ENCODE data around the gene NOS1. TPM values are rescaled to one million over a fixed set of nuclear protein-coding genes. Genes with fewer than 3 reads are reported as not detected.
"Not testable (repeated sequence)": the region's sequence is repeated elsewhere in the genome, so short reads cannot be mapped to it uniquely, and the experiment has no call there.

Gene NOS1
- total RNA-seq, 3 donors from 2014 or later = under 0.01 to 0.16 TPM; not detected in 1

- no peaks in the 10 kb centered on the region for H3K4me1 ChIP-seq
- H3K4me3 ChIP-seq = no peak overlapping the region
- no peak for DNase-seq (ENCODE audit: low spot score in 2 of 2)
- intact Hi-C loops (cut with DNase I; ENCODE audit: low total_unique reads) = no loop called here
- no peaks in the 10 kb centered on the region for H3K9me3 ChIP-seq
- H3K27ac ChIP-seq = no peak overlapping the region
- H3K36me3 ChIP-seq = no peaks in the 10 kb centered on the region
- peaks cover 0 to 13% of the 10 kb centered on the region in 2 donors for H3K27me3 ChIP-seq
- TF ChIP-seq POLR2A (IDR thresholded peaks at IDR 0.05) (no peak), POLR2AphosphoS5 (IDR thresholded peaks at IDR 0.05) (no peak), CTCF (IDR thresholded peaks at IDR 0.05) (no peak)
These were observed 136.2 kb downstream of the NOS1 start for GRCh38 chr12:117225179-117225578.

GRCh38 chr12:117220947-117221346 lies 140.5 kb downstream of the NOS1 start:
- H3K27me3 ChIP-seq = peaks cover 0 to 28% of the 10 kb centered on the region in 2 donors
- H3K4me3 ChIP-seq; H3K36me3 ChIP-seq; H3K4me1 ChIP-seq; intact Hi-C loops (cut with DNase I; ENCODE audit: low total_unique reads); DNase-seq (ENCODE audit: low spot score in 2 of 2); H3K27ac ChIP-seq; H3K9me3 ChIP-seq: not testable (repeated sequence)

GRCh38 chr12:117218149-117218548 lies 143.3 kb downstream of the NOS1 start:
- H3K27me3 ChIP-seq = peaks cover 0 to 28% of the 10 kb centered on the region in 2 donors
- no peak for DNase-seq (ENCODE audit: low spot score in 2 of 2)
- TF ChIP-seq POLR2A (IDR thresholded peaks at IDR 0.05) = no peak
- TF ChIP-seq CTCF (IDR thresholded peaks at IDR 0.05) = no peak
- TF ChIP-seq POLR2AphosphoS5 (IDR thresholded peaks at IDR 0.05) = no peak
- H3K9me3 ChIP-seq = no peaks in the 10 kb centered on the region
- H3K4me3 ChIP-seq = no peak overlapping the region
- no peaks in the 10 kb centered on the region for H3K36me3 ChIP-seq
- no peak overlapping the region for H3K27ac ChIP-seq
- H3K4me1 ChIP-seq = no peaks in the 10 kb centered on the region
- intact Hi-C loops (cut with DNase I; ENCODE audit: low total_unique reads) = no loop called here

- H3K4me3 ChIP-seq = no peak overlapping the region
- no peak overlapping the region for H3K27ac ChIP-seq
- no peak for DNase-seq (ENCODE audit: low spot score in 2 of 2)
- no peak for TF ChIP-seq CTCF (IDR thresholded peaks at IDR 0.05)
- no peak for TF ChIP-seq POLR2A (IDR thresholded peaks at IDR 0.05)
- no peak for TF ChIP-seq POLR2AphosphoS5 (IDR thresholded peaks at IDR 0.05)
- no peaks in the 10 kb centered on the region for H3K36me3 ChIP-seq
- no peaks in the 10 kb centered on the region for H3K4me1 ChIP-seq
- intact Hi-C loops (cut with DNase I; ENCODE audit: low total_unique reads) = no loop called here
- peaks cover 0 to 28% of the 10 kb centered on the region in 2 donors for H3K27me3 ChIP-seq
- H3K9me3 ChIP-seq = no peaks in the 10 kb centered on the region
These were observed 144.7 kb downstream of the NOS1 start for GRCh38 chr12:117216686-117217085.

- TF ChIP-seq CTCF (IDR thresholded peaks at IDR 0.05) = no peak
- no peak for TF ChIP-seq POLR2A (IDR thresholded peaks at IDR 0.05)
- no peak for TF ChIP-seq POLR2AphosphoS5 (IDR thresholded peaks at IDR 0.05)
- H3K9me3 ChIP-seq = no peaks in the 10 kb centered on the region
- H3K36me3 ChIP-seq = no peaks in the 10 kb centered on the region
- no peak overlapping the region for H3K4me3 ChIP-seq
- intact Hi-C loops (cut with DNase I; ENCODE audit: low total_unique reads) = no loop called here
- no peak overlapping the region for H3K27ac ChIP-seq
- no peak for DNase-seq (ENCODE audit: low spot score in 2 of 2)
- peaks cover 0 to 18% of the 10 kb centered on the region in 2 donors for H3K27me3 ChIP-seq
- H3K4me1 ChIP-seq = no peaks in the 10 kb centered on the region
These were observed 146.6 kb downstream of the NOS1 start for GRCh38 chr12:117214797-117215196.

- no peak for TF ChIP-seq CTCF (IDR thresholded peaks at IDR 0.05)
- TF ChIP-seq POLR2AphosphoS5 (IDR thresholded peaks at IDR 0.05) = no peak
- TF ChIP-seq POLR2A (IDR thresholded peaks at IDR 0.05) = no peak
- peaks cover 0 to 8% of the 10 kb centered on the region in 2 donors for H3K27me3 ChIP-seq
- H3K27ac ChIP-seq = no peak overlapping the region
- no peak for DNase-seq (ENCODE audit: low spot score in 2 of 2)
- H3K36me3 ChIP-seq = no peaks in the 10 kb centered on the region
- H3K9me3 ChIP-seq = no peaks in the 10 kb centered on the region
- intact Hi-C loops (cut with DNase I; ENCODE audit: low total_unique reads) = no loop called here
- H3K4me1 ChIP-seq = no peaks in the 10 kb centered on the region
- H3K4me3 ChIP-seq = no peak overlapping the region
These were observed 148.1 kb downstream of the NOS1 start for GRCh38 chr12:117213295-117213808.

All from breast epithelium (tissue), 4 donors.